Activated naive CD8-positive, alpha-beta T cell (primary cell): ENCODE data around the gene CD200R1.

Experiments
- H3K27ac Mint-ChIP-seq: one replicate; pipeline ENCODE4 v1.8.0; 2021; ENCODE audit warnings: mixed read lengths
- H3K27me3 Mint-ChIP-seq: one replicate; pipeline ENCODE4 v1.8.0; 2021; ENCODE audit warnings: mixed read lengths
- H3K36me3 Mint-ChIP-seq: one replicate; pipeline ENCODE4 v1.8.0; 2021; ENCODE audit warnings: mixed read lengths
- H3K4me1 Mint-ChIP-seq: one replicate; pipeline ENCODE4 v1.8.0; 2021; ENCODE audit warnings: low read depth, mixed read lengths
- H3K4me3 Mint-ChIP-seq: one replicate; pipeline ENCODE4 v1.8.0; 2021; ENCODE audit warnings: mild to moderate bottlenecking, mixed read lengths
- H3K9me3 Mint-ChIP-seq: one replicate; pipeline ENCODE4 v1.8.0; 2021; ENCODE audit warnings: low read depth, mixed read lengths

The CD200R1 gene

DNA sequence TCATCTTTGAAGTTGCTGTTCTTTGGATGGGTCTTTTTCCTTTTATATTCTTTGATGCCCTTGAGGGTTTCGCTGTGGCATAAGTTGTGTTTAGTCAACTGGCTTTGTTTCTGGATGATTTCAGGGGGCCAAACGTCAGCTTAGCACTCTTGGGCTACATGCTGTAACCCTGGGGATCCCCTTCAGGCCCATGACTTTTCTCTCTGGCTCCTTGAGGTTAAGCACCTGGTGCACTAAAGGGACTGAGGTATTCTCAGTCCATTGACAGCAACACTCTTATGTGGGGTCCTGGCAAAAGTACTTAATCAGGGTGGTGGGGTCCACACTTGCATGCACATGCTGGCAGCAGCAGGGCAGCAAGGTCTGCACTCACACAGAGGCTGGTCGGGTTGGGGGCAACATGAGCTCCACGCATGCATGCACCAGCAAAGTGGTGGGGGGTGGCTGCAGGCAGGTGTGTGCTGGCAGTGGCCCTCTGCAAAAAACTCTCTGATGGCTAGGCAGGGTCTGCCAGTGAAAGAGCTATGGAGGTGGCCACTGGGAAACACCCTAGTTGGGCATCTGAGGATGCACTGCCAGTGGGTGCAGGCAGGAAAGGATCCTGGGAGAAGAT, 90.1 kb downstream of the CD200R1 start:
- peaks cover under 1% of the 10 kb centered on the region for H3K36me3 Mint-ChIP-seq

DNA sequence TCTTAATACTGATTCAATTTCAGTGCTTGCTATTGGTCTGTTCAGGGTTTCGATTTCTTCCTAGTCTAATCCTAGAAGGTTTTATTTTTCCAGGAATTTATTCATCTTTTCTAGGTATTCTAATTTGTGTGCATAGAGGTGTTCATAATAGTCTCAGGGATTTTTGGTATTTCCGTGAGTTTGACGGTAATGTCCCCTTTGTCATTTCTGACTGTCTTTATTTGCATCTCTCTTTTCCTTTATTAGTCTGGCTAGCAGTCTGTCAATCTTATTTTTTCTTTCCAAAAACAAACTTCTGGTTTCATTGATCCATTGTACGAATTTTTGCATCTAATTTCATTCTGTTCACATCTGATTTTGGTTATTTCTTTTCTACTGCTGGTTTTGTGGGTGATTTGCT, 93.0 kb downstream of the CD200R1 start:
- no peak overlapping the region for H3K27ac Mint-ChIP-seq
- peaks cover 4% of the 10 kb centered on the region for H3K36me3 Mint-ChIP-seq
- H3K27me3 Mint-ChIP-seq, result no peaks in the 10 kb centered on the region
- H3K4me1 Mint-ChIP-seq, result no peaks in the 10 kb centered on the region
- H3K9me3 Mint-ChIP-seq, result no peaks in the 10 kb centered on the region
- no peak overlapping the region for H3K4me3 Mint-ChIP-seq

More for the DNA sequence above, 90.1 kb downstream of the CD200R1 start:
- no peak overlapping the region for H3K27ac Mint-ChIP-seq
- no peaks in the 10 kb centered on the region for H3K4me1 Mint-ChIP-seq
- peaks cover 2% of the 10 kb centered on the region for H3K27me3 Mint-ChIP-seq
- H3K9me3 Mint-ChIP-seq, result no peaks in the 10 kb centered on the region
- no peak overlapping the region for H3K4me3 Mint-ChIP-seq

DNA sequence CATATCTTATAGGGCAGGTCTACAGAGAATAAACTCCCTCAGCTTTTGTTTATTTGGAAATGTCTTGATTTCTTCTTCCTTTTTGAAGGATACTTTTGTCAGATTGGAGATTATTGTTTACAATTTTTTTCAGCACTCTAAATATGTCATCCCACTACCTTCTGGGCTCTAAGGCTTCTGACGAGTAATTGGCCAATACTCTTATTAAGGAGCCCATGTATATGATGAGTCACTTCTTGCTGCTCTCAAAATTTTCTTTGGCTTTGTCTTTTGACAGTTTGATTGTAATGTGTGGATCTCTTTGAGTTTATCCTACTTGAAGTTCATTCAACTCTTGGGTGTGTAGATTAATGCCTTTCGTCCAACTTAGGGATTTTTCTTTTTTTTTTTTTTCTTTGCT, 99.3 kb downstream of the CD200R1 start:
- H3K4me3 Mint-ChIP-seq, result no peak overlapping the region
- peaks cover 9% of the 10 kb centered on the region for H3K9me3 Mint-ChIP-seq
- no peaks in the 10 kb centered on the region for H3K27me3 Mint-ChIP-seq
- peaks cover 12% of the 10 kb centered on the region for H3K36me3 Mint-ChIP-seq
- no peaks in the 10 kb centered on the region for H3K4me1 Mint-ChIP-seq
- no peak overlapping the region for H3K27ac Mint-ChIP-seq

DNA sequence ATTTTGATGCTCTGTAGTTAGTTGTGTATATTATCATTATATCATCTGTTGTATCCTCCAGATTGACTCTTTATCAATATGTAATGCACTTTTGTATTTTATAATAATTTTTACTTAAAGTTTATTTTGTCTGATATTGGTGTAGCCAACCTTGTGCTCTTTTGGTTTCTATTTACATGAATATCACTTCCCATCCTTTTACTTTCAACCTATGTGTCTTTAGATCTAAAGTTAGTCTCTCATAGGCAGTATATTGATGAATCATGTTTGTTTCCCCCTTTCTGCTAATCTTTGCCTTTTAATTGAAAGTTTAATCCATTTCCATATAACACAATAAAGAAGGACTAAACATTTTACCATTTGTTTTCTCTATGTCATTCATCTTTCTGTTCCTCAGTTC, 100.2 kb downstream of the CD200R1 start:
- H3K9me3 Mint-ChIP-seq, result peaks cover 16% of the 10 kb centered on the region
- peaks cover 17% of the 10 kb centered on the region for H3K36me3 Mint-ChIP-seq
- no peak overlapping the region for H3K27ac Mint-ChIP-seq
- H3K4me3 Mint-ChIP-seq, result no peak overlapping the region
- H3K27me3 Mint-ChIP-seq, result no peaks in the 10 kb centered on the region
- H3K4me1 Mint-ChIP-seq, result no peaks in the 10 kb centered on the region

DNA sequence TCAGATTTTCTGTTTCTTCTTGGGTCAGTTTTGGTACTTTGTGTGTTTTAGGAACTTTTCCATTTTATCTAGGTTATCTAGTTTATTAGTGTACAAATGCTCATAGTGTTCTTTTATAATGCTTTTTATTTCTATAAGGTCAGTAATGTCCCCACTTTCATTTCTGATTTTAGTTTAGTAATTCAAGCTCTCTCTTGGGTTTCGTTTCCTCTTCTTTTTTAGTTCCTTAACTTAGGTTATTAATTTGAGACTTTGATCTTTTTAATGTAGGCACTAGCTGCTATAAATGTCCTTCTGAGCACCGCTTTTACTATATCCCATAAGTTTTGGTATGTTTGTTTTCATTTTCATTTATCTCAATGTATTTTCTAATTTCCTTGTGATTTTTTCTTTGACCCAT, 101.3 kb downstream of the CD200R1 start:
- Mint-ChIP-seq H3K36me3 (peaks cover 17% of the 10 kb centered on the region), H3K4me1 (no peaks in the 10 kb centered on the region), H3K9me3 (peaks cover 20% of the 10 kb centered on the region), H3K4me3 (no peak overlapping the region), H3K27ac (no peak overlapping the region), H3K27me3 (peaks cover 1% of the 10 kb centered on the region)

DNA sequence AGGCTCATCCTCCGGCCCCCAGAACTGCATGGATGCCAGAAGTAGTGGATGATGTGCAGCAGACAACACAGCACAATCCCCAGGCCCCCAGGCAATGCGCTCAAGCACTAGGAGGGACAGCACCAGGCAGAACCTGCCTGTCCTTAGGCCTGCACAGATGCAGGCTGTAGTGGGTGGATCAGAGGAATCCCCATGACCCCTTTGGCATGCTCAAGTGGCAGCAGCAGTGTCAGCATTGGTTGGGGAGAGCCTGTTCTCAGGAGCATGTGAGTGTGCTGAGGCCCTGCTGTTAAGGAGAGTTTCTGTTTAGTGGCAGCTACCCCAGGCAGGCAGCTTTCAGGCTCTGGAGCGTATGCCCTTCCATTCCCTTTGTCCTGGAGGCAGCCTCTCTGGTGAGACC, 103.2 kb downstream of the CD200R1 start:
- Mint-ChIP-seq H3K27me3 (peaks cover 1% of the 10 kb centered on the region), H3K36me3 (peaks cover 16% of the 10 kb centered on the region), H3K27ac (no peak overlapping the region), H3K4me1 (no peaks in the 10 kb centered on the region), H3K4me3 (no peak overlapping the region), H3K9me3 (peaks cover 24% of the 10 kb centered on the region)
